HEK293 (cell line): Measurements from ENCODE around the gene TOMT.
A peak's percentile ranks its signal among the peaks of the same experiment; 100 is the strongest.

Experiments
- CTCF ChIA-PET: fragments of 350-600 bp; formaldehyde crosslinking; extraction: SDS; loops from one replicate; lab custom pipeline; 2021; ENCODE audit warnings: antibody characterized with exemption; lab: Yijun Ruan, JAX
- POLR2A ChIA-PET: fragments of 300-600 bp; formaldehyde crosslinking; extraction: SDS; loops from one replicate; lab custom pipeline; 2020; ENCODE audit warnings: antibody characterized with exemption, inconsistent platforms; lab: Yijun Ruan, JAX
- H3K27ac ChIP-seq: fragments of 200-500 bp; sonication (Bioruptor generic); 2 replicates; pipeline ENCODE4 v1.5.1; 2014; ENCODE audit warnings: low read depth, low read length, control low read depth, inconsistent platforms; ENCODE audit errors: extremely low read depth
- H3K36me3 ChIP-seq, 2 experiments: fragments of 200-500 bp in 1 of 2; sonication (Bioruptor generic) in 1 of 2; 1 replicate in 1 of 2; 2 replicates in 1 of 2; pipeline ENCODE4 v1.5.1; 2014 to 2017; ENCODE audit warnings: inconsistent platforms in 2 of 2, low read length in 2 of 2; ENCODE audit not compliant: control insufficient read depth in 2 of 2, insufficient read depth in 1 of 2
- H3K4me1 ChIP-seq: fragments of 200-500 bp; sonication (Bioruptor generic); 2 replicates; pipeline ENCODE4 v1.5.1; 2014; ENCODE audit warnings: mild to moderate bottlenecking, low read length, inconsistent platforms; ENCODE audit not compliant: control insufficient read depth, insufficient read depth
- H3K4me3 ChIP-seq: 2 replicates; pipeline ENCODE4 v1.5.1; 2011; ENCODE audit warnings: low read depth, mild to moderate bottlenecking, control low read depth, low read length, moderate library complexity
- H3K9me3 ChIP-seq: fragments of 200-500 bp; sonication (Bioruptor generic); 2 replicates; pipeline ENCODE4 v1.5.1; 2014; ENCODE audit warnings: low read depth, low read length, inconsistent platforms; ENCODE audit not compliant: control insufficient read depth, insufficient read depth
- BCL11B ChIP-seq: fragments of 450-650 bp; formaldehyde crosslinking; IDR thresholded peaks from 2 replicates; pipeline ENCODE4 v1.5.1; 2016; ENCODE audit warnings: low read depth, missing biosample characterization, missing genetic modification characterization
- GLIS1 ChIP-seq: fragments of 450-650 bp; formaldehyde crosslinking; IDR thresholded peaks from 2 replicates; pipeline ENCODE4 v1.5.1; 2016; ENCODE audit warnings: missing biosample characterization, missing genetic modification characterization
- KLF10 ChIP-seq: fragments of 450-650 bp; IDR thresholded peaks from 2 replicates; pipeline ENCODE4 v1.5.1; 2018; ENCODE audit warnings: missing biosample characterization, mild to moderate bottlenecking, missing genetic modification characterization
- KLF9 ChIP-seq: fragments of 450-650 bp; formaldehyde crosslinking; IDR thresholded peaks from 2 replicates; pipeline ENCODE4 v1.5.1; 2016; ENCODE audit warnings: missing biosample characterization, missing genetic modification characterization, low read depth
- PRDM1 ChIP-seq: fragments of 450-650 bp; formaldehyde crosslinking; IDR thresholded peaks from 2 replicates; pipeline ENCODE4; 2016; ENCODE audit warnings: missing biosample characterization, missing genetic modification characterization
- SP2 ChIP-seq: fragments of 450-650 bp; formaldehyde crosslinking; IDR thresholded peaks from 2 replicates; pipeline ENCODE4 v1.5.1; 2016; ENCODE audit warnings: missing biosample characterization, missing genetic modification characterization
- SP7 ChIP-seq: fragments of 450-650 bp; formaldehyde crosslinking; IDR thresholded peaks from 2 replicates; pipeline ENCODE4 v1.5.1; 2016; ENCODE audit warnings: missing biosample characterization, missing genetic modification characterization
- TRIM28 ChIP-seq: IDR thresholded peaks from 2 replicates; pipeline ENCODE4 v1.6.1; 2011; ENCODE audit warnings: low read length, control low read depth, borderline replicate concordance
- ZBTB17 ChIP-seq: fragments of 450-650 bp; formaldehyde crosslinking; IDR thresholded peaks from 2 replicates; pipeline ENCODE4 v1.5.1; 2016; ENCODE audit warnings: missing biosample characterization, missing genetic modification characterization
- ZBTB6 ChIP-seq: fragments of 450-650 bp; formaldehyde crosslinking; IDR thresholded peaks from 2 replicates; pipeline ENCODE4 v1.5.1; 2017; ENCODE audit warnings: missing biosample characterization, missing genetic modification characterization
- ZFHX2 ChIP-seq: fragments of 450-650 bp; formaldehyde crosslinking; conservative IDR thresholded peaks from 2 replicates; pipeline ENCODE4 v1.5.1; 2016; ENCODE audit warnings: missing biosample characterization, missing genetic modification characterization
- ZIC2 ChIP-seq: fragments of 450-650 bp; formaldehyde crosslinking; IDR thresholded peaks from 2 replicates; pipeline ENCODE4 v1.5.1; 2016; ENCODE audit warnings: missing biosample characterization, missing genetic modification characterization
- ZNF148 ChIP-seq: fragments of 450-650 bp; formaldehyde crosslinking; IDR thresholded peaks from 2 replicates; pipeline ENCODE4 v1.5.0; 2017; ENCODE audit warnings: missing biosample characterization, missing genetic modification characterization, borderline replicate concordance
- ZNF221 ChIP-seq: fragments of 450-650 bp; formaldehyde crosslinking; IDR thresholded peaks from 2 replicates; pipeline ENCODE4 v1.5.1; 2017; ENCODE audit warnings: missing biosample characterization, missing genetic modification characterization, borderline replicate concordance
- ZNF280D ChIP-seq: fragments of 450-650 bp; formaldehyde crosslinking; IDR thresholded peaks from 2 replicates; pipeline ENCODE4 v1.5.1; 2016; ENCODE audit warnings: missing biosample characterization, missing genetic modification characterization
- ZNF335 ChIP-seq: fragments of 450-650 bp; formaldehyde crosslinking; conservative IDR thresholded peaks from 2 replicates; pipeline ENCODE4 v1.5.1; 2016; ENCODE audit warnings: missing biosample characterization, missing genetic modification characterization
- ZNF362 ChIP-seq: fragments of 450-650 bp; formaldehyde crosslinking; IDR thresholded peaks from 2 replicates; pipeline ENCODE4 v1.5.1; 2016; ENCODE audit warnings: missing biosample characterization, missing genetic modification characterization
- ZNF449 ChIP-seq: fragments of 450-650 bp; formaldehyde crosslinking; IDR thresholded peaks from 2 replicates; pipeline ENCODE4 v1.5.1; 2017; ENCODE audit warnings: missing biosample characterization, mild to moderate bottlenecking, missing genetic modification characterization, moderate library complexity
- ZNF473 ChIP-seq: fragments of 450-650 bp; formaldehyde crosslinking; IDR thresholded peaks from 2 replicates; pipeline ENCODE4 v1.5.1; 2017; ENCODE audit warnings: missing biosample characterization, missing genetic modification characterization
- ZNF501 ChIP-seq: fragments of 450-650 bp; formaldehyde crosslinking; IDR thresholded peaks from 2 replicates; pipeline ENCODE4 v1.5.1; 2016; ENCODE audit warnings: missing biosample characterization, missing genetic modification characterization
- ZNF580 ChIP-seq: fragments of 450-650 bp; formaldehyde crosslinking; IDR thresholded peaks from 2 replicates; pipeline ENCODE4 v1.5.1; 2016; ENCODE audit warnings: missing biosample characterization, missing genetic modification characterization

Gene TOMT

GRCh38 chr11:72111300-72112142 is 5.8 kb downstream of the TOMT start:
- ChIA-PET CTCF (interaction anchor here (0.8 to 1.8 kb wide), 5 partner anchors 14 to 319 kb away, joined by 3 to 6 read pairs (median 4); no protein-coding TSS in a partner anchor), POLR2A (interaction anchor here (0.7 to 1.3 kb wide), 9 partner anchors 9 to 325 kb away, joined by 3 to 7 read pairs (median 4); partner anchors contain the start of gene LAMTOR1)
- peak overlapping the region; percentile 73 for H3K4me3 ChIP-seq
- no peaks in the 10 kb centered on the region for H3K9me3 ChIP-seq
- no peaks in the 10 kb centered on the region for H3K4me1 ChIP-seq
- peak overlapping the region; percentile 21; the same call in 1 of the 2 replicates for H3K27ac ChIP-seq
- TF ChIP-seq ZNF221 (tag by site-specific recombination), result no peak
- TF ChIP-seq ZBTB17 (tag by site-specific recombination), result peak; percentile 94
- no peak for TF ChIP-seq GLIS1
- peak; percentile 39; the same call in 1 of the 2 replicates for TF ChIP-seq ZNF501
- no peak for TF ChIP-seq PRDM1 (tag by site-specific recombination)
- no peak for TF ChIP-seq ZBTB6 (tag by site-specific recombination)
- TF ChIP-seq ZNF280D, result no peak
- TF ChIP-seq ZNF335 (tag by site-specific recombination), result peak; percentile 94
- H3K36me3 ChIP-seq, result peaks cover 0 to 24% of the 10 kb centered on the region in 2 experiments; a peak in 1 of 3 replicates

- peak within 1 kb of the TSS; percentile 73 for H3K4me3 ChIP-seq
- H3K27ac ChIP-seq, result peak within 1 kb of the TSS; percentile 66
- ChIA-PET POLR2A (interaction anchor here (0.7 to 1.3 kb wide), 10 partner anchors 10 to 326 kb away, joined by 3 to 7 read pairs (median 4); partner anchors contain the start of gene LAMTOR1), CTCF (interaction anchor here (0.6 to 1.8 kb wide), 5 partner anchors 13 to 358 kb away, joined by 3 to 6 read pairs (median 4); no protein-coding TSS in a partner anchor)
- H3K4me1 ChIP-seq, result no peaks in the 10 kb centered on the region
- H3K9me3 ChIP-seq, result no peaks in the 10 kb centered on the region
- H3K36me3 ChIP-seq, result peaks cover 0 to 24% of the 10 kb centered on the region in 2 experiments; a peak in 1 of 3 replicates
- TF ChIP-seq ZNF362 (tag by site-specific recombination) (0 out of 2 replicates have a peak, but pooled peaks have one; percentile 44), SP2 (peak; percentile 91), KLF9 (tag by site-specific recombination) (peak; percentile 78), ZNF473 (tag by site-specific recombination) (no peak), TRIM28 (no peak), ZNF449 (tag by site-specific recombination) (peak; percentile 60; the same call in 1 of the 2 replicates), ZIC2 (tag by site-specific recombination) (no peak), ZNF580 (tag by site-specific recombination) (peak; percentile 99), SP7 (peak; percentile 62; the same call in 1 of the 2 replicates), ZNF148 (tag by site-specific recombination) (no peak), BCL11B (tag by site-specific recombination) (peak; percentile 68; the same call in 1 of the 2 replicates), KLF10 (tag by site-specific recombination) (peak; percentile 71), ZFHX2 (tag by site-specific recombination) (peak; percentile 72)
Measured at GRCh38 chr11:72112143-72112977, 6.6 kb downstream of the TOMT start, which contains the start of gene ANAPC15. Gene ANAPC15, minus strand, starts transcription at chr11:72112695. Its CDS starts 1,419 bp downstream, at chr11:72111276.
